ENCODE results near the gene HNRNPF.

DNA sequence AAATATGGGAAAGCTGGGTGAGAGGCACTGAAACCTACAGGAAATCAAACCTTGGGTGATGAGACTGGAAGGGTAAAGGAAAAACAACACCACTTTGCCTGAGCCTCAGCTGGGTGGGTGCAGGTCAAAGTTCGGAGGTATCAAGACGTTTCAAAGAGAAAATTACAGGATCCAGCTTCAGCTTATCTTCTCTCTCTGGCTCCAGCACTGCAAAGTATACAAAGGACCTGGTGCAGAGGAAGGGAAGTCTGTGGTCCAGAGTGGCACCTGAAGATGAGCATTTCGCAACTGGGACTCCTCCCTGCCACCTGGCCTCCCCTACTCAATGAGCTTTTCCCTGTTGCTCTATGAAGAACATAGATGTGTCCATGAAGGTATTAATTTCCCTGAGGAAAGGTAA is 44.0 kb downstream of the HNRNPF start:
- TF ChIP-seq, protein P1, sequence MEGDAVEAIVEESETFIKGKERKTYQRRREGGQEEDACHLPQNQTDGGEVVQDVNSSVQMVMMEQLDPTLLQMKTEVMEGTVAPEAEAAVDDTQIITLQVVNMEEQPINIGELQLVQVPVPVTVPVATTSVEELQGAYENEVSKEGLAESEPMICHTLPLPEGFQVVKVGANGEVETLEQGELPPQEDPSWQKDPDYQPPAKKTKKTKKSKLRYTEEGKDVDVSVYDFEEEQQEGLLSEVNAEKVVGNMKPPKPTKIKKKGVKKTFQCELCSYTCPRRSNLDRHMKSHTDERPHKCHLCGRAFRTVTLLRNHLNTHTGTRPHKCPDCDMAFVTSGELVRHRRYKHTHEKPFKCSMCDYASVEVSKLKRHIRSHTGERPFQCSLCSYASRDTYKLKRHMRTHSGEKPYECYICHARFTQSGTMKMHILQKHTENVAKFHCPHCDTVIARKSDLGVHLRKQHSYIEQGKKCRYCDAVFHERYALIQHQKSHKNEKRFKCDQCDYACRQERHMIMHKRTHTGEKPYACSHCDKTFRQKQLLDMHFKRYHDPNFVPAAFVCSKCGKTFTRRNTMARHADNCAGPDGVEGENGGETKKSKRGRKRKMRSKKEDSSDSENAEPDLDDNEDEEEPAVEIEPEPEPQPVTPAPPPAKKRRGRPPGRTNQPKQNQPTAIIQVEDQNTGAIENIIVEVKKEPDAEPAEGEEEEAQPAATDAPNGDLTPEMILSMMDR (IDR thresholded peaks at IDR 0.05; ENCODE audit: low read length), result no peak
- TF ChIP-seq EZH2phosphoT487 (IDR thresholded peaks at IDR 0.05; ENCODE audit: low read length), result no peak
